Bronchial epithelial cell (primary cell): Measurements from ENCODE around the gene STAT3. TPM values are rescaled to one million over a fixed set of nuclear protein-coding genes. Genes with fewer than 3 reads are reported as not detected.
A peak's percentile ranks its signal among the peaks of the same experiment; 100 is the strongest.
"Not testable (repeated sequence)": the region's sequence is repeated elsewhere in the genome, so short reads cannot be mapped to it uniquely, and the experiment has no call there.

Experiments
- DNase-seq: peaks from one replicate; pipeline ENCODE4 v3.0.0-alpha.2; 2010; ENCODE audit warnings: low read depth
- FAIRE-seq: peaks from 2 replicates; lab custom pipeline; 2011; peaks lifted over from hg19 to GRCh38; lab: Jason Lieb, UNC
- H3K27me3 ChIP-seq: 2 replicates; pipeline ENCODE4 v1.5.1; 2011; ENCODE audit warnings: low read length; ENCODE audit not compliant: control insufficient read depth, insufficient read depth
- H3K36me3 ChIP-seq: 2 replicates; pipeline ENCODE4 v1.5.1; 2011; ENCODE audit warnings: low read length; ENCODE audit not compliant: control insufficient read depth, insufficient read depth
- H3K4me3 ChIP-seq: 2 replicates; pipeline ENCODE4 v1.5.1; 2011; ENCODE audit warnings: mild to moderate bottlenecking, low read depth, low read length, control low read depth
- total RNA-seq: library from RNA; depleted of rRNA; stranded (reverse); fragments of >200 nt; gene quantifications from 2 replicates; pipeline ENCODE4 v1.2.1, GENCODE V29; 2014
- TF ChIP-seq, protein P1 (sequence below): IDR thresholded peaks from 2 replicates; pipeline ENCODE4 v1.5.1; 2011; ENCODE audit warnings: mild to moderate bottlenecking, moderate library complexity, low read length, control low read depth, inconsistent platforms; ENCODE audit not compliant: insufficient read depth, severe bottlenecking

STAT3 gene
- total RNA-seq, 1 donor from 2014 or later = 40.0 TPM

DNA sequence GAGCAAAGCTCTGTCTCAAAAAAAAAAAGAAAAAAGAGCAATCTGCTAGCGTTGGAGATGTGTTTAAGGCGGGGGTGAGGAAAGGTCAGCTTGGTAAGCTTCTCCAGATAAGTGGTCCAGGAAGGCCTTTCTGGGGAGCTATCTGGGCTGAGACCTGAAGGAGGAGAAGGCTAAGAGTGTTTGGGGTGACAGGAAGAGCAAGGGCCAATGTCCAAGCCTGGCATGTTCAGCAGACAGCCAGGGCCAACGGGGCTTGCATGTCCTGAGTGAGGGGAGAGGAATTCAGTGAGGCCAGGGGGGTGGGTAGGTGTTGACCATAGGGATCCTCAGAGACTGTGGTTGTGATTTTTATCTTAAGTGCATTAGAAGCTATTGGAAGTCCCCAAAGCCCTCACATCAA is 84.5 kb downstream of the STAT3 start:
- no peak for FAIRE-seq
- TF ChIP-seq, protein P1, sequence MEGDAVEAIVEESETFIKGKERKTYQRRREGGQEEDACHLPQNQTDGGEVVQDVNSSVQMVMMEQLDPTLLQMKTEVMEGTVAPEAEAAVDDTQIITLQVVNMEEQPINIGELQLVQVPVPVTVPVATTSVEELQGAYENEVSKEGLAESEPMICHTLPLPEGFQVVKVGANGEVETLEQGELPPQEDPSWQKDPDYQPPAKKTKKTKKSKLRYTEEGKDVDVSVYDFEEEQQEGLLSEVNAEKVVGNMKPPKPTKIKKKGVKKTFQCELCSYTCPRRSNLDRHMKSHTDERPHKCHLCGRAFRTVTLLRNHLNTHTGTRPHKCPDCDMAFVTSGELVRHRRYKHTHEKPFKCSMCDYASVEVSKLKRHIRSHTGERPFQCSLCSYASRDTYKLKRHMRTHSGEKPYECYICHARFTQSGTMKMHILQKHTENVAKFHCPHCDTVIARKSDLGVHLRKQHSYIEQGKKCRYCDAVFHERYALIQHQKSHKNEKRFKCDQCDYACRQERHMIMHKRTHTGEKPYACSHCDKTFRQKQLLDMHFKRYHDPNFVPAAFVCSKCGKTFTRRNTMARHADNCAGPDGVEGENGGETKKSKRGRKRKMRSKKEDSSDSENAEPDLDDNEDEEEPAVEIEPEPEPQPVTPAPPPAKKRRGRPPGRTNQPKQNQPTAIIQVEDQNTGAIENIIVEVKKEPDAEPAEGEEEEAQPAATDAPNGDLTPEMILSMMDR = no peak
- no peaks in the 10 kb centered on the region for H3K36me3 ChIP-seq

DNA sequence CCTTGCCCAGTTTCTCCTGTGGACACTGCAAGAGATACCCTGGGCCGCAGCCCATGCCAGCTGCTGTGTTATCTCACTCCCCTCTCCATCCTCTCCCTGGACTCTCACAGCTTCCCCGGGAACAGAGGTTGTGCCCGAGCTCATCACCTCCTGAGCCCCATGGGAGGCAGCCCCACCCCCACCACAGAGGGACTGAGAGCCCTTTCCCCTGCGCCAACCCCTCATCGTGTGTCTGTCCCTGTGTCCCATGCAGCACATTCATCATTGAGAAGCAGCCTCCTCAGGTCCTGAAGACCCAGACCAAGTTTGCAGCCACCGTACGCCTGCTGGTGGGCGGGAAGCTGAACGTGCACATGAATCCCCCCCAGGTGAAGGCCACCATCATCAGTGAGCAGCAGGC is 87.2 kb downstream of the STAT3 start:
- Histone ChIP-seq H3K27me3 (no peaks in the 10 kb centered on the region), H3K4me3 (no peak overlapping the region), H3K36me3 (no peaks in the 10 kb centered on the region)
- FAIRE-seq (peak; percentile 18), DNase-seq (no peak)
- TF ChIP-seq, protein P1 = no peak

More for the DNA sequence above, 84.5 kb downstream of the STAT3 start:
- H3K4me3 ChIP-seq = no peak overlapping the region
- no peak for DNase-seq
- no peaks in the 10 kb centered on the region for H3K27me3 ChIP-seq

DNA sequence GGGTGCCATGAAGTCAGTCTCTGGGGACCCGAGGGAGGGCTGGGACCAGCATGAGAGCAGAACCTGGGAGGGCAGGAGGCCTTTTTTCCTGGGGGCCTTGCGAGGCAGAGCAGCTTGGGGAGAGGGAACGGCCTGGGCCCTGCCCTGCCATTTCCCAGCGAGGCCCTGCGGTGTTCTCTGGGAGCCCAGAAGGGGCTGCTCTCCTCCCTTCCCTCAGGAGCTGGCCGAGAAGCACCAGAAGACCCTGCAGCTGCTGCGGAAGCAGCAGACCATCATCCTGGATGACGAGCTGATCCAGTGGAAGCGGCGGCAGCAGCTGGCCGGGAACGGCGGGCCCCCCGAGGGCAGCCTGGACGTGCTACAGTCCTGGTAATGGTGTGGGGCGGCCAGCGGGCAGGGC is 88.3 kb downstream of the STAT3 start:
- not testable (repeated sequence) for H3K36me3 ChIP-seq, DNase-seq, FAIRE-seq, H3K27me3 ChIP-seq, H3K4me3 ChIP-seq

DNA sequence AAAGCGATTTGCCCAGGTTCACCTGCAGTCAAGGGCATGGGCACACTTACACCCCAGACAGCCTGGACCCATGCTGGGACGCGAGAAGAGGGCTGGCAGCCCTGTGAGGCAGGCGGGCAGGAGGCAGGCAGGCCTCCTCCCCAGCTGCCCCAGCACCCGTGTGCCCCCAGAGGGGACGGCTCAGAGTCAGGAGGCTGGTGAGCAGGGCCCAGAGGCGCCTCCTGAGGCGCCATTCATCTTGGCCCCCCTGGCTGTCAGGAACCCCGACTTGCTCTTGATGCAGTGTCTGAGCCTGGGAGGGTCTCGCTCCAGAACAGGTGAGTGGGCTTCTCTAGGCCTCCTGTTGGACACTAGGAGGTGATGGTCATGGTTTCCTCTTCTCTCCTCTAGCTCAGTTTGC is 88.9 kb downstream of the STAT3 start:
- not testable (repeated sequence) for DNase-seq, H3K36me3 ChIP-seq, H3K4me3 ChIP-seq, H3K27me3 ChIP-seq
- FAIRE-seq = peak; percentile 40

DNA sequence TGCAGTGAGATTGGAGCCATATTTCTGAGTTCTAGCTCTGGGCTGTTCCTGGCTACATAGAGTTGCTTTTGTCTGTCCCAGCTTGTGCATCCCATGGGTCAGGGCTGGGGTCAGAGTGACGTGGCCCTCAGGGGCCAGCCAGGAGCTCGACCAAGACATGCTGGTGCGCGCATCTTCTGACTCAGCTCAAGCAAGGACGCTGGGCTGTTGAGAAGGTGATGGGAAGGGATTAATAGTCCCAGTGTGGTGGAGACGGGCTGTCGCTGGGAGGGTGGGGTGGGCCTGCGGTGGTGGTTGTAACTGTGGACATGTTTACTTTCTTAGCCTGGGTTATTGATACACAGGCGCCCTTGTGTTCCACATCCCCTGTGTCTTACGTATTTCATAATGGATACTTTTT is 90.5 kb downstream of the STAT3 start:
- H3K4me3 ChIP-seq, H3K36me3 ChIP-seq, H3K27me3 ChIP-seq, DNase-seq: not testable (repeated sequence)
- FAIRE-seq = peak; percentile 13

DNA sequence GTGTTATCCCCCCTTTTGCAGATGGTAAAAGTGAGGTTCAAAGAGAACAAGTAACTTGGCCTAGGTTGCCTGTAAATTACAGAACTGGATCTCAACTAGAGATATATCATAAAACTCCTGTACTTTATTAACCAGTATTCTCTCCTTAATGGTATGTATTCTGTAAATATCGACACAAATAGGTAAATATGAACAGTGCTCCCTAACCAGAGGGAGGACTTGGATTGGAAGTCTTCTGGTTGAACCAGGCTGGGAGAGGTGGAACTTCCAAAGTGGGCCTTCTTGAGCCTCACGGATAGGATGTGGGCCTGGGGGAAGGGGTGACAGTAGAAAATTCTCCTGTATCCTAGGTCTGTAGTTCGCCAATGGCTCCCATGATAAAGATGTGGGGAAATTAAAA is 92.2 kb downstream of the STAT3 start:
- TF ChIP-seq, protein P1 = no peak
- Histone ChIP-seq H3K4me3 (no peak overlapping the region), H3K36me3 (no peaks in the 10 kb centered on the region), H3K27me3 (no peaks in the 10 kb centered on the region)
- DNase-seq (no peak), FAIRE-seq (no peak)

DNA sequence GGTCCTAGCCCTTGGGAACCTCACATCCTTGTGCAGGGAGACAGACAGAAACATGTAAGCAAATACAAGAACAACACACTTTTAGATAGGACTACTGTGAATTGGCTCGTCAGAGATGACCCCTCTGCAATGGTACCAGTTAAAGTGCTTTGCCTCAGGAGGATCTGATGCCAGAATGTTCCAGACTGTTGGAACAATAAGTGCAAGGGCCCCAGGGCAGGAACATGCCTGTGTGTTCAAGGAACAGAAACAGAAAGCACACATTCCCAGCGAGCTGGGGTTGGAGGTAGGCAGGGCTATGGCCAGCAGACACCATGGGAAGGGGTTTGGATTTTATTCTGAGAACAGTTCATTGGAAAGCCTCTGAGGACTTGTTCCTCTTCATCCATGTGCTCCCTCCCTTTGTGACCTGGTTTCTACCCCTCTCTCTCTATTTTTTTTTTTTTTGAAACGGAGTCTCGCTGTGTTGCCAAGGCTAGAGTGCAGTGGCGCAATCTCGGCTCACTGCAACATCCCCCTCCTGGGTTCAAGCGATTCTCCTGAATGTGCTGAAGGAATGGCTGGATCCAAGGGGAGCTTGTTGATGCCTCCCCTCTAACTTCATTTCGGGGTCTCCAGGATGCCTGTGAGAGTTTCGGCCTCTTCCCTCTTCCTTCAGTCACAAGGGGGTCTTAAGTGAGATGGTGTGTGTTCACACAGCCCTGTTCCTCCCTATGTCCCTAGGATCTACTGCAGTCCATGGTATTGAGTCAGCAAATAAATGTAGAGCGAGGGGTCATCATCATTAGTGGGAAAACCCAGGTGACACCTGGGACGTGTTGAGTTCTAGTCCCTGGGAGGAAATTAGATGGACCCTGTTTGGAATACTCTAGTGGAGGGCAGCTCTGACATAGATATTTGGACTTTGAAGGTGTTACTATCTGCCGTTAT is 93.5 kb downstream of the STAT3 start:
- H3K27me3 ChIP-seq = no peaks in the 10 kb centered on the region
- H3K36me3 ChIP-seq = no peaks in the 10 kb centered on the region
- no peak for FAIRE-seq
- no peak for DNase-seq
- TF ChIP-seq, protein P1 = no peak
- H3K4me3 ChIP-seq = no peak overlapping the region
